Kidney (tissue), 14 donors: ENCODE results near the gene AP3S1. TPM values are rescaled to one million over a fixed set of nuclear protein-coding genes. Genes with fewer than 3 reads are reported as not detected.

ENCODE experiments used
- DNase-seq, 5 donors: peaks; one replicate each; pipeline ENCODE4 v3.0.0-alpha.2; 2013 to 2020
- FAIRE-seq: peaks from 2 replicates; lab custom pipeline; 2012; peaks lifted over from hg19 to GRCh38; lab: Jason Lieb, UNC
- H3K27ac ChIP-seq, 2 donors: one replicate each; pipeline ENCODE4 v1.7.0; 2013; ENCODE audit warnings: low read depth in 2 of 2, low read length in 2 of 2, inconsistent platforms in 1 of 2
- H3K27me3 ChIP-seq: one replicate; pipeline ENCODE4 v1.7.1; 2013; ENCODE audit warnings: low read length, inconsistent platforms; ENCODE audit not compliant: control insufficient read depth, insufficient read depth
- H3K36me3 ChIP-seq, 3 donors: one replicate each; pipeline versions ENCODE4 v1.7.0 to v1.7.1; 2013; ENCODE audit warnings: low read length in 3 of 3, control low read depth in 1 of 3, inconsistent platforms in 1 of 3; ENCODE audit not compliant: insufficient read depth in 3 of 3, control insufficient read depth in 2 of 3
- H3K4me1 ChIP-seq, 3 donors: one replicate each; pipeline versions ENCODE4 v1.7.0 to v1.7.1; 2013; ENCODE audit warnings: low read length in 3 of 3, inconsistent platforms in 1 of 3, low read depth in 1 of 3; ENCODE audit not compliant: control insufficient read depth in 2 of 3, insufficient read depth in 2 of 3
- H3K4me3 ChIP-seq, 3 donors: one replicate each; pipeline versions ENCODE4 v1.7.0 to v1.8.1; 2013; ENCODE audit warnings: low read length in 3 of 3, control low read depth in 1 of 3, inconsistent platforms in 1 of 3
- H3K9ac ChIP-seq, 3 donors: one replicate each; pipeline versions ENCODE4 v1.7.0 to v1.7.1; 2013; ENCODE audit warnings: low read length in 3 of 3, control low read depth in 1 of 3, inconsistent platforms in 1 of 3
- H3K9me3 ChIP-seq, 3 donors: one replicate each; pipeline versions ENCODE4 v1.7.0 to v1.7.1; 2013; ENCODE audit warnings: low read length in 3 of 3, control low read depth in 1 of 3, inconsistent platforms in 1 of 3; ENCODE audit not compliant: control insufficient read depth in 2 of 3, insufficient read depth in 1 of 3
- CTCF ChIP-seq: IDR thresholded peaks from 3 replicates; pipeline ENCODE4 v1.5.1; 2012; ENCODE audit warnings: mild to moderate bottlenecking, moderate library complexity, borderline replicate concordance; ENCODE audit not compliant: insufficient read depth; ENCODE audit errors: extremely low read depth
- intact Hi-C: fragments of 100-400 bp; cut with DNase I; formaldehyde crosslinking; loops from one replicate; pipeline ENCODE4 v1.11.1; 2022
- polyA plus RNA-seq: library from polyadenylated mRNA; stranded (reverse); fragments of 350-450 nt; fragmentation: Illumina TruSeq; extraction: RNeasy Lipid Tissue Mini Kit (QIAGEN cat#74804); gene quantifications from one replicate; pipeline ENCODE4 v1.2.3, GENCODE V29; 2014; ENCODE audit warnings: low read depth, low replicate concordance; ENCODE audit not compliant: insufficient read depth
- total RNA-seq: library from RNA; stranded (reverse); fragmentation: NEBNext Ultra II Directional; extraction: Animal tissue kit (Norgen Biotek cat#: 25700); gene quantifications from one replicate; pipeline ENCODE4 v1.2.1, GENCODE V29; 2021
- donor health status: control.
- donor health status: control.
- donor health status: control.
- donor health status: control.
- donor health status: control.
- donor health status: DM: yes; HTN: yes; CAD: no.
- donor health status: Normal renal cell carcinoma (clear cell type).

The AP3S1 gene
- total and polyA plus RNA-seq, 2 donors from 2014 or later, result 50.2 to 54.1 TPM

GRCh38 chr5:115936031-115936430, 94.3 kb downstream of the AP3S1 start:
- H3K4me3 ChIP-seq, result no peak overlapping the region
- H3K9ac ChIP-seq, result no peak overlapping the region
- H3K27ac ChIP-seq, result no peak overlapping the region
- intact Hi-C loops, result no loop called here
- no peaks in the 10 kb centered on the region for H3K4me1 ChIP-seq
- H3K27me3 ChIP-seq, result no peaks in the 10 kb centered on the region
- no peak for TF ChIP-seq CTCF
- no peaks in the 10 kb centered on the region for H3K9me3 ChIP-seq
- no peaks in the 10 kb centered on the region for H3K36me3 ChIP-seq
- no peak for FAIRE-seq
- no peak for DNase-seq

GRCh38 chr5:115939059-115939458, 97.3 kb downstream of the AP3S1 start:
- H3K9ac ChIP-seq, result no peak overlapping the region
- no peak for DNase-seq
- no peak overlapping the region for H3K4me3 ChIP-seq
- H3K36me3 ChIP-seq, result no peaks in the 10 kb centered on the region
- intact Hi-C loops, result no loop called here
- no peak overlapping the region for H3K27ac ChIP-seq
- H3K9me3 ChIP-seq, result no peaks in the 10 kb centered on the region
- H3K27me3 ChIP-seq, result no peaks in the 10 kb centered on the region
- FAIRE-seq, result no peak
- H3K4me1 ChIP-seq, result no peaks in the 10 kb centered on the region
- no peak for TF ChIP-seq CTCF

GRCh38 chr5:115940080-115940810, 98.5 kb downstream of the AP3S1 start:
- Histone ChIP-seq H3K9ac (no peak overlapping the region), H3K4me3 (no peak overlapping the region), H3K9me3 (no peaks in the 10 kb centered on the region), H3K36me3 (no peaks in the 10 kb centered on the region), H3K4me1 (no peaks in the 10 kb centered on the region), H3K27me3 (no peaks in the 10 kb centered on the region), H3K27ac (no peak overlapping the region)
- no peak for FAIRE-seq
- intact Hi-C loops, result no loop called here
- DNase-seq, result no peak
- no peak for TF ChIP-seq CTCF
